Measurements from ENCODE around the gene PYCARD.
"Not testable (repeated sequence)": the region's sequence is repeated elsewhere in the genome, so short reads cannot be mapped to it uniquely, and the experiment has no call there.

The PYCARD gene

GRCh38 chr16:31202414-31203375 lies at the start of gene PYCARD:
Gene PYCARD (minus strand): TSS chr16:31202760. CDS start chr16:31202690, 70 bp downstream.
- DNase-seq (ENCODE audit: low read depth), result no peak

- DNase-seq (ENCODE audit: low read depth), result no peak
Measured at GRCh38 chr16:31251435-31251834, 48.9 kb upstream of the PYCARD start.

- no peak for DNase-seq (ENCODE audit: low read depth)
Measured at GRCh38 chr16:31250782-31251384, 48.3 kb upstream of the PYCARD start.

- DNase-seq (ENCODE audit: low read depth), result no peak
Measured at GRCh38 chr16:31248344-31248743, 45.8 kb upstream of the PYCARD start.

- DNase-seq (ENCODE audit: low read depth), result no peak
Measured at GRCh38 chr16:31246296-31246695, 43.7 kb upstream of the PYCARD start.

GRCh38 chr16:31245598-31245997 lies 43.0 kb upstream of the PYCARD start:
- DNase-seq (ENCODE audit: low read depth), result not testable (repeated sequence)

- no peak for DNase-seq (ENCODE audit: low read depth)
Measured at GRCh38 chr16:31243734-31244670, 41.4 kb upstream of the PYCARD start.

- no peak for DNase-seq (ENCODE audit: low read depth)
Measured at GRCh38 chr16:31242206-31242605, 39.6 kb upstream of the PYCARD start.

- no peak for DNase-seq (ENCODE audit: low read depth)
Measured at GRCh38 chr16:31238041-31238440, 35.5 kb upstream of the PYCARD start.

- DNase-seq (ENCODE audit: low read depth), result no peak
Measured at GRCh38 chr16:31229501-31229900, 26.9 kb upstream of the PYCARD start.

GRCh38 chr16:31228206-31228605 lies 25.6 kb upstream of the PYCARD start:
- no peak for DNase-seq (ENCODE audit: low read depth)

- no peak for DNase-seq (ENCODE audit: low read depth)
Measured at GRCh38 chr16:31225193-31225592, 22.6 kb upstream of the PYCARD start.

- no peak for DNase-seq (ENCODE audit: low read depth)
Measured at GRCh38 chr16:31224092-31224955, 21.8 kb upstream of the PYCARD start.

GRCh38 chr16:31223044-31223443 lies 20.5 kb upstream of the PYCARD start:
- DNase-seq (ENCODE audit: low read depth), result no peak

GRCh38 chr16:31221357-31222160 lies 19.0 kb upstream of the PYCARD start:
- no peak for DNase-seq (ENCODE audit: low read depth)

- no peak for DNase-seq (ENCODE audit: low read depth)
Measured at GRCh38 chr16:31219154-31219741, 16.7 kb upstream of the PYCARD start.

- DNase-seq (ENCODE audit: low read depth), result no peak
Measured at GRCh38 chr16:31217136-31217530, 14.6 kb upstream of the PYCARD start.

- no peak for DNase-seq (ENCODE audit: low read depth)
Measured at GRCh38 chr16:31216422-31217135, 14.0 kb upstream of the PYCARD start, which contains the start of gene PYDC1. Gene PYDC1 (minus strand): TSS chr16:31217135. CDS start chr16:31217028, 107 bp downstream.
